ENCODE results near the gene KIFAP3. TPM values are rescaled to one million over a fixed set of nuclear protein-coding genes. Genes with fewer than 3 reads are reported as not detected.

KIFAP3 gene
- total and polyA plus RNA-seq, 2 of the 8 experiments (the other 6 are each of a cell fraction or from before 2014, with no cell fraction given): 1.3 to 3.2 TPM

DNA sequence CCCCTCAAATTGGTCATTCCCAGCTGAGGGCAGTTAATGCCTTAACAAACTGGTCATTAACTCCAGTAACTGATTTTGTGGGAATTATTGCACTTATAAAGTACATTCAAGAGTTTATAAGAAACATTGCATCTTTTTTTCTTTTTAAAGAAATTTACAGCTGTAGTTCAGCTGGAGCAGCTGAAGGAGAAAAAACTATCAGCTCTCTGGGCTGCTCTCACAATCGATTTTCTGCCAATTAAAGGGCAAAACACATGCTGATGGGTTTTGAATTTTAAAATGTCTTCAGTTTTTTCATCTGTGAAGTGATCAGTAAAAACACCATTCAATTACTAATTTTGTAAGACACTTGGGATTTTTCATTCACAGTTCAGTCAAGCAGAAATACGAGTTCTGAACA, 74.7 kb downstream of the KIFAP3 start:
- no peaks in the 10 kb centered on the region for H3K79me1 ChIP-seq (ENCODE audit: low read depth, low read length)
- H3K23me2 ChIP-seq (ENCODE audit: low read depth, low read length): no peaks in the 10 kb centered on the region
- no peak overlapping the region for H2AFZ ChIP-seq (ENCODE audit: low read length)
- H2BK12ac ChIP-seq (ENCODE audit: low read depth, low read length): no peak overlapping the region
- no peaks in the 10 kb centered on the region for H4K20me1 ChIP-seq (replicated peaks in 1 of 2; ENCODE audit: control insufficient read depth in 1 of 2, insufficient read depth in 2 of 2, low read length in 2 of 2)
- no peak overlapping the region for H3K4me2 ChIP-seq (ENCODE audit: insufficient read depth in 1 of 2, low read depth in 2 of 2, low read length in 2 of 2)
- H3K27ac ChIP-seq (ENCODE audit: low read depth, low read length): no peak overlapping the region
- no peak overlapping the region for H2BK15ac ChIP-seq (ENCODE audit: low read length)
- no peaks in the 10 kb centered on the region for H3K36me3 ChIP-seq (ENCODE audit: control insufficient read depth in 2 of 4, insufficient read depth in 4 of 4, low read length in 3 of 4)
- FAIRE-seq (no peak), DNase-seq (ENCODE audit: low read depth in 1 of 2, low spot score in 2 of 2) (no peak)
- WGBS, 2 experiments (ENCODE audit: extremely low coverage in 1 of 2, insufficient coverage in 1 of 2, insufficient read length in 1 of 2, insufficient replicate concordance in 2 of 2, low coverage in 1 of 2, low lambda C conversion rate in 2 of 2, missing lambda C conversion rate in 1 of 2): 62% methylated on average over 2 of the region's 2 CpGs; no CpG with 5 or more reads in 1 of the 2 experiments
- H3K4me3 ChIP-seq (ENCODE audit: extremely low read depth in 1 of 4, insufficient read depth in 2 of 4, low read depth in 3 of 4, low read length in 4 of 4): no peak overlapping the region
- H2BK20ac ChIP-seq (ENCODE audit: low read length): no peak overlapping the region
- H2AK5ac ChIP-seq (ENCODE audit: low read depth, low read length): no peak overlapping the region
- H3K9ac ChIP-seq (replicated peaks in 1 of 4; ENCODE audit: extremely low read depth in 1 of 4, low read depth in 3 of 4, low read length in 3 of 4): no peak overlapping the region
- H3K79me2 ChIP-seq (ENCODE audit: control insufficient read depth in 1 of 2, insufficient read depth in 2 of 2, low read length in 2 of 2): no peaks in the 10 kb centered on the region
- H3K27me3 ChIP-seq (replicated peaks in 1 of 4; ENCODE audit: control insufficient read depth in 3 of 4, extremely low read depth in 1 of 4, insufficient read depth in 3 of 4, low read length in 3 of 4): peaks cover 0 to 1% (median 0%) of the 10 kb centered on the region in 4 experiments; a peak in 2 of 7 replicates
- H3K56ac ChIP-seq (replicated peaks; ENCODE audit: insufficient read length, low read depth, low read length): no peak overlapping the region
- H2BK120ac ChIP-seq (replicated peaks; ENCODE audit: low read depth, low read length): no peak overlapping the region
- no peak overlapping the region for H3K18ac ChIP-seq (ENCODE audit: extremely low read depth, low read length)
- no peaks in the 10 kb centered on the region for H3K4me1 ChIP-seq (replicated peaks in 1 of 4; ENCODE audit: control insufficient read depth in 3 of 4, insufficient read depth in 4 of 4, low read length in 3 of 4)
- no peak overlapping the region for H3K14ac ChIP-seq (ENCODE audit: insufficient read length)
- POLR2A ChIA-PET (ENCODE audit: partially characterized antibody): no interaction called here
- H4K91ac ChIP-seq (replicated peaks; ENCODE audit: insufficient read length, low read length): no peak overlapping the region
- H3K23ac ChIP-seq (ENCODE audit: insufficient read length): no peak overlapping the region
- no peak overlapping the region for H3K4ac ChIP-seq (replicated peaks; ENCODE audit: insufficient read length, low read depth, low read length)
- no peaks in the 10 kb centered on the region for H3K9me3 ChIP-seq (ENCODE audit: insufficient read depth in 2 of 2, low read depth in 1 of 2, low read length in 1 of 2)
- no peak overlapping the region for H2BK5ac ChIP-seq (ENCODE audit: low read depth, low read length)
- no peak overlapping the region for H4K5ac ChIP-seq (ENCODE audit: insufficient read length, low read depth, low read length)
- CTCF ChIA-PET (ENCODE audit: partially characterized antibody): no interaction called here
- no peak overlapping the region for H4K8ac ChIP-seq (ENCODE audit: extremely low read depth, insufficient read depth, low read length)
- TF ChIP-seq MAFK (IDR thresholded peaks at IDR 0.05; ENCODE audit: low read depth, low read length) (no peak), HDAC6 (IDR thresholded peaks at IDR 0.05; ENCODE audit: low read depth, low read length) (no peak), RXRA (IDR thresholded peaks at IDR 0.05; ENCODE audit: insufficient read depth, low read depth, low read length) (no peak), KDM5A (IDR thresholded peaks at IDR 0.05; ENCODE audit: low read length) (no peak), NRF1 (IDR thresholded peaks at IDR 0.05; ENCODE audit: low read depth, low read length) (no peak), E2F6 (IDR thresholded peaks at IDR 0.05) (no peak), GABPA (IDR thresholded peaks at IDR 0.05; ENCODE audit: borderline replicate concordance, insufficient read depth, low read length) (no peak), TAF7 (optimal IDR thresholded peaks at IDR 0.05; ENCODE audit: borderline replicate concordance, low read depth, low read length) (no peak), BCL11A (IDR thresholded peaks at IDR 0.05; ENCODE audit: low read depth in 2 of 2, low read length in 2 of 2) (no peak), SP2 (IDR thresholded peaks at IDR 0.05; ENCODE audit: low read length) (no peak), TEAD4 (IDR thresholded peaks at IDR 0.05; ENCODE audit: low read depth, low read length) (no peak), SIRT6 (IDR thresholded peaks at IDR 0.05; ENCODE audit: low read length) (no peak), EZH2 (IDR thresholded peaks at IDR 0.05; ENCODE audit: low read depth, low read length, severe bottlenecking) (no peak), SAP30 (IDR thresholded peaks at IDR 0.05; ENCODE audit: insufficient read depth, insufficient replicate concordance, low read length) (no peak), YY1 (IDR thresholded peaks at IDR 0.05; ENCODE audit: low read depth, low read length) (no peak)

Data from H1 (cell line).